Upper lobe of right lung (tissue), 1 donor: ENCODE results near the gene HHIPL2. TPM values are rescaled to one million over a fixed set of nuclear protein-coding genes. Genes with fewer than 3 reads are reported as not detected.

ENCODE experiments used
- ATAC-seq: fragments of 200-7000 bp; cut with Tn5 transposase; one replicate; pipeline ENCODE4 v1.9.1; 2020; ENCODE audit warnings: mild to moderate bottlenecking, moderate library complexity
- DNase-seq: peaks from one replicate; pipeline ENCODE4 v3.0.0-alpha.2; 2020
- H3K27ac ChIP-seq: fragments of 200-600 bp; one replicate; pipeline ENCODE4 v1.8.0; 2022
- H3K27me3 ChIP-seq: fragments of 200-600 bp; one replicate; pipeline ENCODE4 v1.8.0; 2022; ENCODE audit warnings: mild to moderate bottlenecking
- H3K36me3 ChIP-seq: fragments of 200-600 bp; one replicate; pipeline ENCODE4 v1.8.0; 2022
- H3K4me1 ChIP-seq: fragments of 200-600 bp; one replicate; pipeline ENCODE4 v1.8.0; 2022
- H3K4me3 ChIP-seq: fragments of 200-600 bp; one replicate; pipeline ENCODE4 v1.8.0; 2022; ENCODE audit warnings: mild to moderate bottlenecking
- H3K9me3 ChIP-seq: fragments of 200-600 bp; one replicate; pipeline ENCODE4 v1.8.0; 2022
- CTCF ChIP-seq: fragments of 200-600 bp; IDR thresholded peaks from one replicate; pipeline ENCODE4 v1.8.0; 2022; ENCODE audit warnings: antibody characterized with exemption
- intact Hi-C: fragments of 100-400 bp; cut with DNase I; formaldehyde crosslinking; loops from one replicate; pipeline ENCODE4 v1.11.0; 2022
- long read RNA-seq: library from polyadenylated mRNA; unstranded; transcript quantifications from one replicate; pipeline ENCODE4 v2.0.0, GENCODE V29; 2021
- total RNA-seq: library from RNA; stranded (reverse); fragmentation: NEBNext Ultra II Directional; extraction: Animal tissue kit (Norgen Biotek cat#: 25700); gene quantifications from one replicate; pipeline ENCODE4 v1.2.1, GENCODE V29; 2021
- donor health status: DM: no; HTN: yes; CAD: no; lungs with severe emphysema.

Gene HHIPL2
- not detected for total RNA-seq
- long read RNA-seq, result 0 reads

- no peaks in the 10 kb centered on the region for H3K4me1 ChIP-seq
- intact Hi-C loops, result no loop called here
- H3K27ac ChIP-seq, result no peak within 1 kb of the TSS
- no peaks in the 10 kb centered on the region for H3K36me3 ChIP-seq
- no peak for TF ChIP-seq CTCF
- ATAC-seq, result no peak
- H3K9me3 ChIP-seq, result no peaks in the 10 kb centered on the region
- H3K27me3 ChIP-seq, result peaks cover 5% of the 10 kb centered on the region
- DNase-seq, result no peak
- no peak within 1 kb of the TSS for H3K4me3 ChIP-seq
Observed at GRCh38 chr1:222547944-222548671, at the start of gene HHIPL2. Gene HHIPL2 (minus strand): TSS chr1:222548104. CDS start chr1:222548044, 60 bp downstream.

GRCh38 chr1:222596696-222597095 lies 48.8 kb upstream of the HHIPL2 start:
- DNase-seq, result no peak
- H3K36me3 ChIP-seq, result no peaks in the 10 kb centered on the region
- H3K9me3 ChIP-seq, result no peaks in the 10 kb centered on the region
- intact Hi-C loops, result no loop called here
- no peak for ATAC-seq
- TF ChIP-seq CTCF, result no peak
- H3K4me3 ChIP-seq, result no peak overlapping the region
- H3K27ac ChIP-seq, result no peak overlapping the region
- no peaks in the 10 kb centered on the region for H3K4me1 ChIP-seq
- no peaks in the 10 kb centered on the region for H3K27me3 ChIP-seq

GRCh38 chr1:222594789-222595188 lies 46.9 kb upstream of the HHIPL2 start:
- TF ChIP-seq CTCF, result no peak
- Histone ChIP-seq H3K27me3 (no peaks in the 10 kb centered on the region), H3K36me3 (no peaks in the 10 kb centered on the region), H3K4me3 (no peak overlapping the region), H3K4me1 (peaks cover 5% of the 10 kb centered on the region), H3K27ac (no peak overlapping the region), H3K9me3 (no peaks in the 10 kb centered on the region)
- ATAC-seq, result no peak
- no peak for DNase-seq
- intact Hi-C loops, result no loop called here

- no peak for TF ChIP-seq CTCF
- intact Hi-C loops, result no loop called here
- Histone ChIP-seq H3K36me3 (peaks cover 4% of the 10 kb centered on the region), H3K27ac (no peak overlapping the region), H3K27me3 (no peaks in the 10 kb centered on the region), H3K4me3 (no peak overlapping the region), H3K9me3 (no peaks in the 10 kb centered on the region), H3K4me1 (peaks cover 25% of the 10 kb centered on the region)
- DNase-seq, result no peak
- ATAC-seq, result no peak
Observed at GRCh38 chr1:222592171-222592570, 44.3 kb upstream of the HHIPL2 start.

GRCh38 chr1:222589462-222590302 lies 41.8 kb upstream of the HHIPL2 start, which contains the start of gene TAF1A:
Gene TAF1A (minus strand): TSS chr1:222589933.
- peaks cover 29% of the 10 kb centered on the region for H3K4me1 ChIP-seq
- peak within 1 kb of the TSS; percentile 74 for H3K4me3 ChIP-seq
- peak; percentile 93 for DNase-seq
- no peaks in the 10 kb centered on the region for H3K9me3 ChIP-seq
- peak within 1 kb of the TSS; percentile 80 for H3K27ac ChIP-seq
- H3K36me3 ChIP-seq, result peaks cover 9% of the 10 kb centered on the region
- peak; percentile 100 for ATAC-seq
- intact Hi-C loops, result no loop called here
- no peak for TF ChIP-seq CTCF
- H3K27me3 ChIP-seq, result no peaks in the 10 kb centered on the region
